ENCODE measurements around the gene PICK1.

GRCh38 chr22:38086942-38087341 lies 29.7 kb downstream of the PICK1 start:
- no peak for TF ChIP-seq CTCF (IDR thresholded peaks at IDR 0.05)
- TF ChIP-seq ZFX (IDR thresholded peaks at IDR 0.05; ENCODE audit: borderline replicate concordance): no peak

All from 22Rv1 (cell line).